Measurements from ENCODE around the gene KRT222. TPM values are rescaled to one million over a fixed set of nuclear protein-coding genes. Genes with fewer than 3 reads are reported as not detected.
A peak's percentile ranks its signal among the peaks of the same experiment; 100 is the strongest.

Gene KRT222
- total RNA-seq, 4 donors from 2014 or later: 0.26 TPM; not detected in 3

- H3K4me1 ChIP-seq: peaks cover 45% of the 10 kb centered on the region
- peak overlapping the region; percentile 67 for H3K4me3 ChIP-seq
- peak in 1 of 2 donors; percentile 64 for DNase-seq (ENCODE audit: low spot score in 2 of 2)
- no peaks in the 10 kb centered on the region for H3K27me3 ChIP-seq
- TF ChIP-seq EP300 (IDR thresholded peaks at IDR 0.05) (no peak), CTCF (IDR thresholded peaks at IDR 0.05) (no peak), POLR2AphosphoS5 (IDR thresholded peaks at IDR 0.05) (no peak), POLR2A (IDR thresholded peaks at IDR 0.05) (no peak)
- no peaks in the 10 kb centered on the region for H3K9me3 ChIP-seq
- peak overlapping the region; percentile 99 for H3K27ac ChIP-seq
- WGBS: 9% methylated on average over 18 of the region's 18 CpGs
- peaks cover 19% of the 10 kb centered on the region for H3K36me3 ChIP-seq
Measured at GRCh38 chr17:40646791-40647623, 18.0 kb downstream of the KRT222 start.

- Histone ChIP-seq H3K4me1 (peaks cover 45% of the 10 kb centered on the region), H3K4me3 (peak overlapping the region; percentile 67), H3K27me3 (no peaks in the 10 kb centered on the region), H3K9me3 (no peaks in the 10 kb centered on the region), H3K27ac (no peak overlapping the region), H3K36me3 (peaks cover 29% of the 10 kb centered on the region)
- DNase-seq (ENCODE audit: low spot score in 2 of 2): no peak
- WGBS: 66% methylated on average over 2 of the region's 2 CpGs
- TF ChIP-seq CTCF (IDR thresholded peaks at IDR 0.05) (no peak), EP300 (IDR thresholded peaks at IDR 0.05) (no peak), POLR2A (IDR thresholded peaks at IDR 0.05) (no peak), POLR2AphosphoS5 (IDR thresholded peaks at IDR 0.05) (no peak)
Measured at GRCh38 chr17:40645943-40646342, 19.0 kb downstream of the KRT222 start.

- H3K4me1 ChIP-seq: peaks cover 48% of the 10 kb centered on the region
Measured at GRCh38 chr17:40645291-40645690, 19.7 kb downstream of the KRT222 start.

GRCh38 chr17:40637931-40638330 lies 27.0 kb downstream of the KRT222 start:
- 83% methylated on average over 2 of the region's 2 CpGs for WGBS
- TF ChIP-seq POLR2AphosphoS5 (IDR thresholded peaks at IDR 0.05) (no peak), EP300 (IDR thresholded peaks at IDR 0.05) (no peak), POLR2A (IDR thresholded peaks at IDR 0.05) (no peak), CTCF (IDR thresholded peaks at IDR 0.05) (no peak)
- no peak for DNase-seq (ENCODE audit: low spot score in 2 of 2)
- H3K36me3 ChIP-seq: peaks cover 83% of the 10 kb centered on the region
- H3K9me3 ChIP-seq: no peaks in the 10 kb centered on the region
- H3K27me3 ChIP-seq: no peaks in the 10 kb centered on the region
- no peak overlapping the region for H3K4me3 ChIP-seq
- H3K27ac ChIP-seq: no peak overlapping the region
- peaks cover 8% of the 10 kb centered on the region for H3K4me1 ChIP-seq

More at GRCh38 chr17:40645291-40645690, 19.7 kb downstream of the KRT222 start:
- peaks cover 36% of the 10 kb centered on the region for H3K36me3 ChIP-seq
- no peaks in the 10 kb centered on the region for H3K27me3 ChIP-seq
- H3K9me3 ChIP-seq: no peaks in the 10 kb centered on the region
- DNase-seq (ENCODE audit: low spot score in 2 of 2): no peak
- TF ChIP-seq CTCF (IDR thresholded peaks at IDR 0.05) (no peak), EP300 (IDR thresholded peaks at IDR 0.05) (no peak), POLR2AphosphoS5 (IDR thresholded peaks at IDR 0.05) (no peak), POLR2A (IDR thresholded peaks at IDR 0.05) (no peak)
- H3K4me3 ChIP-seq: no peak overlapping the region
- H3K27ac ChIP-seq: no peak overlapping the region

GRCh38 chr17:40633871-40634270 lies 31.1 kb downstream of the KRT222 start:
- Histone ChIP-seq H3K9me3 (no peaks in the 10 kb centered on the region), H3K36me3 (peaks cover 91% of the 10 kb centered on the region)
- WGBS: 68% methylated on average over 1 of the region's 1 CpG

More at GRCh38 chr17:40633871-40634270, 31.1 kb downstream of the KRT222 start:
- H3K4me1 ChIP-seq: peaks cover 13% of the 10 kb centered on the region
- no peak for DNase-seq (ENCODE audit: low spot score in 2 of 2)
- TF ChIP-seq EP300 (IDR thresholded peaks at IDR 0.05): no peak
- TF ChIP-seq POLR2AphosphoS5 (IDR thresholded peaks at IDR 0.05): no peak
- TF ChIP-seq POLR2A (IDR thresholded peaks at IDR 0.05): no peak
- no peak for TF ChIP-seq CTCF (IDR thresholded peaks at IDR 0.05)
- H3K4me3 ChIP-seq: no peak overlapping the region
- no peaks in the 10 kb centered on the region for H3K27me3 ChIP-seq
- no peak overlapping the region for H3K27ac ChIP-seq

All from suprapubic skin (tissue), 4 donors.